Mammary epithelial cell (primary cell): Measurements from ENCODE around the gene TRAPPC14.

ENCODE experiments used
- EZH2 ChIP-seq: IDR thresholded peaks from 2 replicates; pipeline ENCODE4 v1.6.1; 2012; ENCODE audit warnings: low read length, inconsistent platforms, borderline replicate concordance
- TF ChIP-seq, protein P1 (sequence below), 2 donors: IDR thresholded peaks in 1 of 2; conservative IDR thresholded peaks in 1 of 2; 2 replicates each; pipeline ENCODE4 v1.5.1; 2011 to 2012; ENCODE audit warnings: inconsistent platforms in 2 of 2, low read length in 2 of 2, mild to moderate bottlenecking in 2 of 2, control low read depth in 1 of 2, low read depth in 1 of 2; ENCODE audit not compliant: insufficient read depth in 1 of 2; ENCODE audit errors: extremely low read depth in 1 of 2

DNA sequence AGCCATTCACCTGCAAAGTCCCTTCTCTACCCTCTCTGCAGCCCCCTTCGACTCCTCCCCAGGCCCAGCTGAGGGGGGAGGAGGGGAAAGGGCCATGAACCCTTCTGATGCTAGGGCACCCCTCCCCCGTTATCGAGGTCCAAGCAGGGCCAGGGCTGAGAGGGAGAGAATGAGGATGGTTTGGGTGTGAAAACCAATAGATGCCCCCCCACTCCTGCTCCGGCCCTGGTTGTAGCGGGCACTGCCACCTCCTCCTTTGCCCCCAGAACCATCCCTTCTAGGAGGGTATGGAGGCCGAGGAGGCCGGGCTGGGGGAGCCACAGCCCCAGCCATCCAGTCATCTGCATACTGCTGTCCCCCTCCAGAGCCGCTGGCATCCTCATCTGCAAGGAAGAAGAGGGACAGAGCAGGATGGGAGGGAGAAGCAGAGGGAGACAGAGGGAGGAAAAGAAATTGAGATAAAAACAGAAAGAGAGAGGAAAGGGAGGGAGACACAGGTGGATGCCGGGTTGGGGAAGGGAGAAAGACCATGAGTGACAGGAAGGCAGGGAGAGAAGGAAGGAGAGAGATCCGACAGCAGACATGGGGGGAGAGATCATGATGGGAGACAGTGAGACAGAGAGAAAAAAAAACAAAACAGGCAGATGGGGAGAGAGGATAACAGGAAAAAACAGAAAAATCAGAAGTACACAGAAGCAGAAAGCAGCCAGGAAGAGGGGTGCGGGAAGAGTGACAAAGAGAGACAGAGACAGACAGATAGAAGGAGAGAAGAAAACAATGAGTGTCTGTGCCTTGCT is 11.8 kb upstream of the TRAPPC14 start:
- TF ChIP-seq, protein P1, sequence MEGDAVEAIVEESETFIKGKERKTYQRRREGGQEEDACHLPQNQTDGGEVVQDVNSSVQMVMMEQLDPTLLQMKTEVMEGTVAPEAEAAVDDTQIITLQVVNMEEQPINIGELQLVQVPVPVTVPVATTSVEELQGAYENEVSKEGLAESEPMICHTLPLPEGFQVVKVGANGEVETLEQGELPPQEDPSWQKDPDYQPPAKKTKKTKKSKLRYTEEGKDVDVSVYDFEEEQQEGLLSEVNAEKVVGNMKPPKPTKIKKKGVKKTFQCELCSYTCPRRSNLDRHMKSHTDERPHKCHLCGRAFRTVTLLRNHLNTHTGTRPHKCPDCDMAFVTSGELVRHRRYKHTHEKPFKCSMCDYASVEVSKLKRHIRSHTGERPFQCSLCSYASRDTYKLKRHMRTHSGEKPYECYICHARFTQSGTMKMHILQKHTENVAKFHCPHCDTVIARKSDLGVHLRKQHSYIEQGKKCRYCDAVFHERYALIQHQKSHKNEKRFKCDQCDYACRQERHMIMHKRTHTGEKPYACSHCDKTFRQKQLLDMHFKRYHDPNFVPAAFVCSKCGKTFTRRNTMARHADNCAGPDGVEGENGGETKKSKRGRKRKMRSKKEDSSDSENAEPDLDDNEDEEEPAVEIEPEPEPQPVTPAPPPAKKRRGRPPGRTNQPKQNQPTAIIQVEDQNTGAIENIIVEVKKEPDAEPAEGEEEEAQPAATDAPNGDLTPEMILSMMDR (conservative IDR thresholded peaks at IDR 0.05 in 1 of 2, IDR thresholded peaks at IDR 0.05 in 1 of 2; ENCODE audit: extremely low read depth in 1 of 2, insufficient read depth in 1 of 2, low read depth in 1 of 2, low read length in 2 of 2) = no peak
- TF ChIP-seq EZH2 = no peak
